Amygdala (tissue), 56 donors: ENCODE results near the gene PRRT1B.
"Not testable (repeated sequence)": the region's sequence is repeated elsewhere in the genome, so short reads cannot be mapped to it uniquely, and the experiment has no call there.

ENCODE experiments used
- DNase-seq, 56 donors: peaks; one replicate each; lab custom pipeline; 2025; lab: John Stamatoyannopoulos, UW

PRRT1B gene

GRCh38 chr9:131545003-131545785 is at the start of gene PRRT1B:
Gene PRRT1B (plus strand): TSS chr9:131545523. CDS start chr9:131545616, 93 bp downstream.
- no peak for DNase-seq

- DNase-seq = no peak
These were observed 49.5 kb upstream of the PRRT1B start for GRCh38 chr9:131495785-131496184.

GRCh38 chr9:131496844-131497405 is 48.4 kb upstream of the PRRT1B start:
- DNase-seq = no peak

- no peak for DNase-seq
These were observed 46.0 kb upstream of the PRRT1B start for GRCh38 chr9:131499254-131499767.

GRCh38 chr9:131500377-131500776 is 44.9 kb upstream of the PRRT1B start:
- DNase-seq = peak in 11 of 56 donors; percentile 16 to 57 (median 27)

GRCh38 chr9:131500939-131501541 is 44.3 kb upstream of the PRRT1B start:
- DNase-seq = no peak

DNA sequence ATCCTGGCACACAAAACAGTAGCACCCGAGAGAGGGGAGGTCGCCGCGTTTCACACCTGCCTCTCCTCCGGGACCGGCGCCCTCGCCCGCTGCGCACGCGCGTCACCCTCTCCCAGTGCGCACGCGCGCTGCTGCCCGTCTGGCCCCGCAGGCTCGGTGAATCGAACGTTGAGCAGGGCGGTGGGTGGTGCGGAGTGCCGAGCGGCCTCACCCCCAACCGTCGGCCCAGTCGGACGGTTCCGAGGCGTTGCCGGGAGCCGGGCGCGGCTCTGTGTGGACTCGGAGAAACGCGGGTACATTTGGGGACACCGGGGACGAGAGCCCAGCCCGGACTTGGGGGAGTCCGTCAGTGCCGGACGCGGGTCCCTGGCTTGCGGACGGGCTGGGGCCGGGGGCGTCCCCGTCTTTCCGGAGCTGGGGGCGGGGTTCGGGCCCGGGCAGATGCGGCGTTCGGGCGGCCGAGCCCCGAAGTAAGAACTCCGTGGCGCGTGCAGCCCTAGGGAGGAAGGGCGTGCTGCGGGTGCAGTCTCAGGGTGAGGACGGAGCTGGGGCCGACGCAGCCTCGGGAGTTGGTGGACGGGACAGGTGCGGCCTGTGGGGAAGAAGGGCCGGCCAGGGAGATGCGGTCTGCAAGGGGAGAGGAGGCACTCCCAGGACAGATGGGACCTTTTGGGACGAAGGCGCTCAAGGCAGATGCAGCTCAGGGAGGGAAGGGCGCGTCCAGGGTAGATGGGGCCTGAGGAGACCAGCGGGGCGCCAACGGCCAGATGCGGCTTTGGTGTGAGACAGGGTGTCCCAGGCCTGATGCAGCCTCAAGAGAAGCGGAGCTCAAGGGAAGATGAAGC is 42.3 kb upstream of the PRRT1B start, which contains the start of gene POMT1:
POMT1 (plus strand) TSS at position 138 of the 845 bp plus-strand sequence. CDS start 1,301 bp downstream, outside the sequence.
- DNase-seq = peak; percentile 26 to 91 (median 76)

DNA sequence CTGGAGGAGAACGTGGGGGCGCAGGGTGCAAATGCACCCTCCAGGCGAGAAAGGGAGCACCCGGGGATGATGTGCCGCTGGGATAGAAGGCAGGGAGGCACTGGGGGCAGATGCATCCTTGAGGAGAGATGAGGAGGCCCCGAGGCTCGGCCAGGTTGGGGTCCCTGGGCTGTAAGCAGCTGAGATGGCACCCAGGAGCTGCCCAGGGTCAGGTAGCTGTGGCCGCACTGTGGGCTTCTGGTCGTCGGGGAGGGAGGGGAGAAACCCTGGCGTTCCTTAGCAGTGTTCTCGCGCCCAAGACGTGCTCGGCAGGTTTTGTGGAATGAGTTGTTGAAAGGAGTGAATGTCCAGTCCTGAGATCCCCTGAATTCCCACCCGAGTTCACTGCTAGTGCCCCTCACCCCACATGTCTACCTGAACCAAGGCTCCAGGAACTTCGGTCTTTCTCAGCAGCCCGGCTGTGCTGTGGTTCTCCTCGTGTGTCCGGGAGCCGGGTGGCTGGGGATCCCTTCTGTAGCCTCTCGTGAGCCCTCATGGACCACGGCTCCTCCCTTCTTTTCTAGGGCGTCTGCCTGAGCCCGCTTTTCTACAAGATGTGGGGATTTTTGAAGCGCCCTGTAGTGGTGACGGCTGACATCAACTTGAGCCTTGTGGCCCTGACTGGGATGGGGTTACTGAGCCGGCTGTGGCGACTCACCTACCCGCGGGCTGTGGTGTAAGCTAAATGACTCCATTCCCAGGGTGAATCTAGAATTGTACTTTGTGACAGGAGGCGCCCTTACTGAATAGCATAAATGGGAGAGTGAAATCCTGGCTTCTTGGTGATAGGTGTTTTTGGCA is 41.5 kb upstream of the PRRT1B start:
- DNase-seq = peak in 1 of 56 donors; percentile 46

GRCh38 chr9:131505012-131505411 is 40.3 kb upstream of the PRRT1B start:
- no peak for DNase-seq

- DNase-seq = no peak
These were observed 33.9 kb upstream of the PRRT1B start for GRCh38 chr9:131511416-131511815.

DNA sequence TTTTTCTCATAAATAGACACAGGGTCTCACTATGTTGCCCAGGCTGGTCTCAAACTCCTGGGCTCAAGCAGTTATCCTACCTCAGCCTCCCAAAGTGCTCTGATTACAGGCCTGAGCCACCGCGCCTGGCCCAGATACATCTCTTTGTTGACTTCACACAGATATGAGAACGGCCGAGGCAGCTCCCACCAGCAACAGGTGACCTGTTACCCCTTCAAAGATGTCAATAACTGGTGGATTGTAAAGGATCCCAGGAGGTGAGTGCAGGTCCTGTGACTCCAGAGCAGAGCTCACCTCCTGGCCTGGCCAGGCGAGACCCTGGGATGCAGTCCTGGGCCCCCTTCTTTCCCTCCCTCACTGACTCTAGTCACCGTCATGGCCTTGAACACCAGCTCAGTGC is 33.4 kb upstream of the PRRT1B start:
- DNase-seq = no peak

- DNase-seq = no peak
These were observed 32.1 kb upstream of the PRRT1B start for GRCh38 chr9:131513177-131513576.

DNA sequence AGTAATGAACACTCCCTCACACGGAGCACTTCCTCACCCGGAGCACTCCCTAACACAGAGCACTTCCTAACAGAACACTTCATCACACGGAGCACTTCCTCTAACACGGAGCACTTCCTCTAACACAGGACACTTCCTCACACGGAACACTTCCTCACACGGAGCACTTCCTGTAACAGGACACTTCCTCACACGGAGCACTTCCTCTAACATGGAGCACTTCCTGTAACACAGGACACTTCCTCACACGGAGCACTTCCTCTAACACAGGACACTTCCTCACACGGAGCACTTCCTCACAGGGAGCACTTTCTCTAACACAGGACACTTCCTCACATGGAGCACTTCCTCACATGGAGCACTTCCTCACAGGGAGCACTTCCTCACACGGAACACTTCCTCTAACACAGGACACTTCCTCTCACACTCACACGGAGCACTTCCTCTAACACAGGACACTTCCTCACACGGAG is 29.7 kb upstream of the PRRT1B start:
- DNase-seq = not testable (repeated sequence)

GRCh38 chr9:131516100-131516499 is 29.2 kb upstream of the PRRT1B start:
- DNase-seq = no peak

GRCh38 chr9:131516930-131517329 is 28.4 kb upstream of the PRRT1B start:
- no peak for DNase-seq

GRCh38 chr9:131517761-131518190 is 27.5 kb upstream of the PRRT1B start:
- DNase-seq = peak in 31 of 56 donors; percentile 8 to 68 (median 34)

- no peak for DNase-seq
These were observed 26.8 kb upstream of the PRRT1B start for GRCh38 chr9:131518553-131518952.

- DNase-seq = no peak
These were observed 24.8 kb upstream of the PRRT1B start for GRCh38 chr9:131520503-131520902.

- DNase-seq = no peak
These were observed 24.1 kb upstream of the PRRT1B start for GRCh38 chr9:131521203-131521602.
